ENCODE data around the gene BSDC1. TPM values are rescaled to one million over a fixed set of nuclear protein-coding genes. Genes with fewer than 3 reads are reported as not detected.
A peak's percentile ranks its signal among the peaks of the same experiment; 100 is the strongest.

BSDC1 gene
- total and polyA plus RNA-seq, 2 experiments from 2014 or later, result 22.7 to 50.7 TPM

GRCh38 chr1:32350785-32351398, 43.3 kb downstream of the BSDC1 start:
- Histone ChIP-seq H3K27ac (ENCODE audit: low read depth) (no peak overlapping the region), H3F3A (replicated peaks; ENCODE audit: low read depth) (peaks cover 10% of the 10 kb centered on the region; the same call in 1 of the 2 replicates), H3K27me3 (ENCODE audit: insufficient read depth) (peaks cover 17% of the 10 kb centered on the region), H3K4me2 (peak overlapping the region; percentile 70), H2AFZ (peak overlapping the region; percentile 93; the same call in 1 of the 2 replicates), H3K36me3 (ENCODE audit: insufficient read depth) (no peaks in the 10 kb centered on the region), H3K9me2 (ENCODE audit: insufficient read depth) (peaks cover 10% of the 10 kb centered on the region; the same call in 1 of the 2 replicates), H3K4me1 (ENCODE audit: insufficient read depth) (no peaks in the 10 kb centered on the region; the same call in 1 of the 2 replicates), H4K20me1 (replicated peaks; ENCODE audit: insufficient read depth) (no peaks in the 10 kb centered on the region), H3K79me2 (replicated peaks; ENCODE audit: insufficient read depth) (no peaks in the 10 kb centered on the region), H3K4me3 (peak overlapping the region; percentile 78)
- no peak for TF ChIP-seq NANOG (IDR thresholded peaks at IDR 0.05; ENCODE audit: borderline replicate concordance)
- no peak for TF ChIP-seq ZNF462 (CRISPR knock-in tag; IDR thresholded peaks at IDR 0.05)
- no peak for TF ChIP-seq ZNF331 (CRISPR knock-in tag; IDR thresholded peaks at IDR 0.05; ENCODE audit: low read depth)
- no peak for TF ChIP-seq ZNF114 (CRISPR knock-in tag; IDR thresholded peaks at IDR 0.05)
- TF ChIP-seq EZH2phosphoT487 (IDR thresholded peaks at IDR 0.05; ENCODE audit: unreplicated experiment), result no peak
- TF ChIP-seq CTCF (conservative IDR thresholded peaks at IDR 0.05; ENCODE audit: low read depth in 2 of 2), result peak; percentile 49 to 59
- no peak for TF ChIP-seq JUNB (IDR thresholded peaks at IDR 0.05; ENCODE audit: unreplicated experiment)
- TF ChIP-seq EZH2 (IDR thresholded peaks at IDR 0.05; ENCODE audit: low read depth, unreplicated experiment), result no peak
- no peak for TF ChIP-seq POLR2AphosphoS5 (IDR thresholded peaks at IDR 0.05; ENCODE audit: low read depth)
- TF ChIP-seq STAT1 (IDR thresholded peaks at IDR 0.05; ENCODE audit: unreplicated experiment), result peak; percentile 83
- TF ChIP-seq ETS1 (IDR thresholded peaks at IDR 0.05), result no peak
- no peak for TF ChIP-seq CREB1 (CRISPR knock-in tag; IDR thresholded peaks at IDR 0.05; ENCODE audit: low read depth)
- Mint-ChIP-seq H3K9me3 (peaks cover 18% of the 10 kb centered on the region), H3K27me3 (ENCODE audit: insufficient read depth, low read depth, poor library complexity) (peaks cover 22% of the 10 kb centered on the region), H3K4me1 (peaks cover 18% of the 10 kb centered on the region), H3K27ac (peak overlapping the region; percentile 88; the same call in 1 of the 2 replicates), H3K36me3 (ENCODE audit: low read depth) (peaks cover 7% of the 10 kb centered on the region), H3K4me3 (peak overlapping the region; percentile 81)
- ATAC-seq (peak; percentile 48), DNase-seq (ENCODE audit: low spot score) (peak; percentile 85)

Measured in GM23338 (cell line).